Measurements from ENCODE around the gene CUL5.

- TF ChIP-seq CTCF (IDR thresholded peaks at IDR 0.05 in 4 of 5, conservative IDR thresholded peaks at IDR 0.05 in 1 of 5) (no peak), POLR2A (IDR thresholded peaks at IDR 0.05) (no peak)
Measured at GRCh38 chr11:108101090-108101775, 92.5 kb downstream of the CUL5 start.

All from gastrocnemius medialis (tissue), 4 donors.